Fibroblast of skin of scalp (primary cell): ENCODE measurements around the gene KLK3.

Experiments used
- DNase-seq: peaks from one replicate; pipeline ENCODE4 v3.0.0-alpha.2; 2013

Gene KLK3

DNA sequence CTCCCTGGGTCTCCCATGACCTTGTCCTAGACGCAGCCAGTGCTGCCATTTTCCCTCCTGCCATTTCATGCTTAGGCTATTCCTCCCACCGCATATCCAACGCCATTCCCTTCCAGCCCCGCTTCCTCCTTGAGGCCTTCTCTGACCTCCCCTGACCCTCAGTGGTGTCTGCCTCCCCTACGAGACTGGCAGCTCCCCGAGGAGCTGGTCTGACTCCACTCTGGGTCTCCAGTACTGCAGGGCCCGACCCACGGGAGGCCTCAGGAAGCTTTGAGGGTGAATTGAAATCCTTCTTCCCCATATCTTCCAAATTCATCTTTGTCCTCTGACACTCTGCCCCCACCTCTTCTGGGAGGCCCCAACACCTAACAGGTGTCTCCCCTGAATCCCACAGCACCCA lies 22.0 kb upstream of the KLK3 start:
- DNase-seq = no peak

DNA sequence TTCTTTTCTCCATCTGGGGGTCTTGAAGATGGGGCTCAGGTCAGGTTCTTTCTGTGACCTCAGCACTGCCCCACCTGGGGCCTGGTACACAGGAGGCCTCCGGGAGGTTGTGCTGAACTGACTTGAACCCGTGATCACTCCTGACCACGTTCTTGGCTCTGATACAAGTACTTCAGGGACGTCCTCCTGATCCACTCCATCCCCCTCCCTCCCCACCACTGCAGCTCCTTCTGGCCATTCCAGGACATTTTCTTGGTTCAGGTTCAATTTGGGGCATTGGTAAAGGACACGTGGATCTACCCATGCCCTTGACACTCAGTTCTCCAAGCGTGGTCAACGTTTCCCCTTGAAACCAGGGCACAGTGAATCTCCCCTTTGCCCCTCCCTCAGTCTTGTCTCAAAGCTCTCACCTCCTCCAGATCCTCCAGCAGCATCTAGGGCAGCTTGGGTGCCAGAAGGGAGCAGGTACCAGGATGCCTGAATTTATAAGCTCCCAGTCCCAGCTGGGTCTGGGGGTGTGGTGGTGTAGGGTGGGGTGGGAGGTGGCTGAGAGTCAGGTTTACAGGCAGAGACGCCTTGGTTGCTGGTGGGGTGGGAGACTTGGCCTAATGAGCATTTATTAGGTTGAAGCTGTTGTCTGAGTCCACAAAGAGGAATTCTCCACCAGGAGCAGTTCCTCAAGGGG lies 21.5 kb upstream of the KLK3 start, which contains the start of gene KLK15:
Gene KLK15, minus strand, starts transcription at position 458 of the 685 bp plus-strand sequence. CDS start 2,082 bp downstream, outside the sequence.
- DNase-seq = no peak

DNA sequence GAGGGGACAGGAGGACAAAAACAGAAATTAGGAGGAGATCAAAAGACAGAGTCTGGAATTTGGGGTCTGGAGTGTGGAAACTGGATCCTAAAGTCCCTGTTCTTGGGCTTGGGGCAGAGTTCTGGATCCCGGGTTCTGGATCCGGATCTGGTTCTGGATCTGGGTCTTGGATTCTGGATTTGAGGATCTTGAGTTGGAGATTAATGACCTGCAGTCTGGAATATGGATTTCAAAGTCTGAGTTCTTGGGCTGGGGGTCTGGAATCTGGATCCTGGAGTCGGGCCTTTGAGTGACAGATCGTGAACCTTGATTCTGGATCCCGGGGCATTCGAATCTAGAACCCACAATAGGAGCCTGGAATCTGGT lies 20.9 kb upstream of the KLK3 start:
- no peak for DNase-seq

DNA sequence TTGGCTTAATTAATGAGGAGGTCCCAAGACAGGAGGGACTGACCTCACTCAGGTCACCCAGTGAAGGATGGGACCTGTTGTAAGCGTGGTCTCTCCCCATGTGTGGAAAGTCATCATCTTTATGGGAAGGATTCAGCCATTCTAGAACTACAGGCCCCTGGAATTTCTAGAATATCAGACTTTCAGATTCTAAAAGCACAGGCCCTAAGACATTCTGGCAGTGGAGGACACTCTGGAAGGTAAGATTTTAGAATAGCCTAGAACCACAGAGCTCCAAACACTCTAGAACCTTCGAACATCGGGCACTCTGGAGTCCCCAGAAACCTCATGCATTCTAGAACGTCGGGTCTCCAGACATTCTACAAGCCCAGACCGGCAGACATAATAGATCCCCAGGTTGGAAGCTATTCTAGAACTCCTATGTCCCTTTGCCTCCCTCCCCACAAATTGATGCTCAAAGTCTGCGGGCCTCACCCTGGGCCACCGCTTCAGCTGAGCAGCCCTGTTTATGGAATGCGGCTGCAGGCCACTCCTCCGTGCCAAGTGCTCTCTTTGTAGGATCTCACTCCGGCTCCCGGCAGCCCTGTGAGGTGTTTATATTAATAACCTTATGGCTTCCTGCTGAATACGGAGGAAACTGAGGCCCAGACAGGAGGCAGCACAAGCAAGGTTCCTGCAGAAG lies 19.5 kb upstream of the KLK3 start:
- peak; percentile 9 for DNase-seq

GRCh38 chr19:50835785-50836542 lies 18.8 kb upstream of the KLK3 start:
- peak; percentile 54 for DNase-seq

- DNase-seq = no peak
Measured at GRCh38 chr19:50836543-50837195, 18.0 kb upstream of the KLK3 start.

DNA sequence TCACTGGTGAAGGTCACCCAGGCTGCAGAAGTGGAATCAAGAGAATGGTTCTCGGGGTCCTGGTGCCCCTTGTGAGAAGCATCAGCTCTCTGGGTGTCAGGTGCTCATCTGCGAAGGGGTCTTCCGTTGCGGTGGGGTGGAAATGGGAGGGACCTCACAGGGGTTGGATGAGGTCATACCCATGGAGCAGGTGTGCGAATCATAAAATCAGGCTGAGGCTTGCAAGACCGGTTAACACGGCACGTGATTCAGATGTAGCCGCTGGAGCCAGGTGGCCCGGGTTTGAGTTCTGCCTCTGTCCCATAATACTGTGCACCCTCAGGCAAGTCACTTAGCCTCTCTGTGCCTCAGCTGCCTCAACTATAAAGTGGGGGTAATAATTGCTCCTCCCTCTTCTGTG lies 17.4 kb upstream of the KLK3 start:
- DNase-seq = no peak

DNA sequence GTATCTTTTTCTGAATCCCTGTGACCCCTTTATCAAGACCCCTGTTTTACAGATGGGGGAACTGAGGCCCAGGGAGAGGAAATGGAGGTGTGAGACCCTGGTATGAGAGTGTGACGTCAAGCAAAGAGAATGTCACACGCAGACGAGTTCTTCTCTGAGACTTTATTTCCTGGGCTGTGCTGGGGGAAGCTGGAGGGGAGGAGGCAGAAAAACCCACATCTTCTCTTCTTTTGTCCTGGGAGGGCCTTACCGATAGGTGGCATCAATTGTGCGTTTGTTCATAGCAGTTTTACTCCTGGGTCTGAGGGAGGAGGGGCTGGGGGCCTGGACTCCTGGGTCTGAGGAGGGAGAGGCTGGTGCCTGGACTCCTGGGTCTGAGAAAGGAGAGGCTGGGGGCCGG lies 16.5 kb upstream of the KLK3 start:
- DNase-seq = no peak

DNA sequence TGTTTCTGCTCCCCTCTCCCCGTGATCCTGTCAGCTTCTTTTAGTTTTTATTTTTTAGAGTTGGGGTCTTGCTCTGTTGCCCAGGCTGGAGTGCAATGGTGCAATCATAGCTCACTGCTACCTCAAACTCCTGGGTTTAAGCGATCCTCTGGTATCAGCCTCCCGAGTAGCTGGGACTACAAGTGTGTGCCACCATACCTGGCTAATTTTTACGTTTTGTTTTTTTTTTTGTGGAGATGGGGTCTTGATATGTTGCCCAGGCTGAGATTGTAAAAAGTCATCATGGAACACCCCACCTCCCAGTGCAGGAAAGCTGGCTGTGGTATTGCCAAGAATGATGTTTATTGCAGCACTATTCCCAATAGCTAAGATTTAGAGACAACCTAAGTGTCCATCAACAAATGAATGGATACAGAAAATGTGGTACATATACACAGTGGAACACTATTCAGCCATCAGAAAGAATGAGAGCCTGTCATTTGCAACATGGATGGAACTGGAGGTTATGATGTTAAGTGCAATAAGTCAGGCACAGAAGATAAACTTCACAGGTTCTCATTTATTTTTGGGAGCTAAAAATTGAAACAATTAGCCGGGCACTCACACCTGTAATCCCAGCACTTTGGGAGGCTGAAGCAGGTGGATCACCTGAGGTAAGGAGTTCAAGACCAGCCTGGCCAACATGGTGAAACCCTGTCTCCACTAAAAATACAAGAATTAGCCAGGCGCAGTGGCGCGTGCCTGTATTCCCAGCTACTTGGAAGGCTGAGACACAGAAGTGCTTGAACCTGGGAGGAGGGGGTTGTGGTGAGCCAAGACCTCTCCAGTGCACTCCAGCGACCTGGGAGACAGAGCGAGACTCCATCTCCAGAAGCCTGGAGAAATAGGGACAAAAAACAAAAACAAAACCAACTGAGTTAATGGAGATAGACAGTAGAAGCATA lies 14.7 kb upstream of the KLK3 start:
- DNase-seq = no peak

DNA sequence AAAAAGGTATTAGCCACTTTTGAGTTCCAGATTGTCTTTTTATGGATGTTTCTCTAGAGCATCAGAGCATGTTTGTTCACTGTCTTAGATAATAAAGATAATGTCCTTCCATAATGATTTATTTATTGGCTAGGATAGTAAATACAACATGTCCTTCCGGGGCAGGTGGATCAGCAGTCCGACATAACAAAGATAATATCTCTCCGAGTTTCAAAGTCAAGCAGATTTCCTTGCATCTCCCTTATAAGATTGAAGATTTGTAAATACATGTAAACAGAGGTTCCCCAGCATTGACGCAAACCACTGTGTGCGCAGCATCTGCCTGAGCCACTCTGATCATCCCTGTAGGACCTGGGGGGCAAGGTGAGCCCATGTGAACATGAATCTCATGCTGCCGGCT lies 12.6 kb upstream of the KLK3 start:
- no peak for DNase-seq

DNA sequence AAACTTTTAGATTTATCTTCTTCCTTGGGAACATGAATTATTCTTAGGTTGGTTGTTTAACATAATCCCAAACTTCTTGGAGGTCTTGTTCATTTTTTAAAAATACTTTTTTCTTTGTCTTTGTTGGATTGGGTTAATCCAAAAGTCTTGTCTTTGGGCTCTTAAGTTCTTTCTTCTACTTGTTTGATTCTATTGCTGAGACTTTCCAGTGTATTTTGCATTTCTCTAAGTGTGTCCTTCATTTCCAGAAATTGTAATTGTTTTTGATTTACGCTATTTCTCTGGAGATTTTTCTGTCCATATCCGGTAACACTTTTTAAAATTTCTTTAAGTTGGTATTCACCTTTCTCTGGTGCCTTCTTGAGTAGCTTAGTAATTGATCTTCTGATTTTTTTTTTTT lies 11.5 kb upstream of the KLK3 start:
- DNase-seq = no peak

DNA sequence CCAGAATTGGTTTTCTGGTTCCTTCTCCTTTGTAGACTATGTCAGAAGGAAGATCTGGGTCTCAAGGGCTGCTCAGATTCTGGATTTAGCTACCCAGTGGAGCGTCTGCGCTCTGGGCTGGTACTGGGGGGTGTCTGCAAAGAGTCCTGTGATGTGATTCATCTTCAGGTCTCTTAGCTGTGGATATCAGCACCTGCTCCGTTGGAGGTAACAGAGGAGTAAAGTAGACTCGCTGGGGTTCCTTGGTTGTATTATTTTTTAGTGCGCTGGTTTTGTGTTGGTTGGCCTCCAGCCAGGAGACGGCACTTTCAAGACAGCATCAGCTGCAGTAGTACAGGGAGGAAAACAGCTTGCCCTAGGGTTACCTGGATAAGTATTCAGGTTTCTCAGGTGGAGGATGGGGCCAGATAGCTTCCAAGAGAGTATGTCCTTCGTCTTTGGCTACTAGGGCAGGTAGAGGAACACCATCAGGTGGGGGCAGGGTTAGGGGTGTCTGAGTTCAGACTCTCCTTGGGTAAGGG lies 11.0 kb upstream of the KLK3 start:
- no peak for DNase-seq

DNA sequence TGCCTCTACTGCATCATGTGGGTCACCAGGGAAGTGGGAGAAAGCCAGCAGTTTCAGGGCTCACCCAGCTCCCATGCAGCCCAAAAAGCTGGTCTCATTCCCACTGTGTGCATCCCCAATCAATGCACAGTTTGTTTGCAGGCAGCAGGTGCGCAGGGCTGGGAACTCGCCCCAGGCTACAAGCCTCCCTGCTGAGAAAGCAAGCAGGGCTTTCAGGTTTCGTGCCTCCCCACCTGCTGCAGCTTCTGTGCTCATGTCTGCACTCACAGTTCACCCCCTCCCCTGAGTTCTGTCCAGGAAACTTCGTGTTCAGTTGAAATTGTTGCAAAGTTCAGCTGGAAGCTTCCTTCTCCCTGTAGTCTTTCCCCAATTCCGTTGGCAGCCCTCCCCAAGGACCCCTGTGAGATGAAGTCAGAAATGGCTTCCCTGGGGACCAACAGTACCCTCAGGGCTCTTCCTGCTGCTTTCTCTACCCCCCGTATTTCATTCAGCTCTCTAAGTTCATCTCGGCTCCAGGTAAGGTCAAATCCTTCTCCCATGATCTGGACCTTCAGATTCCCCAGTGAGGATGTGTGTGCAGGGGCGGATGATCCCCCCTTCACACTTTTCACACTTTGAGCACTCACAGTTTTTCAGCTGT lies 10.3 kb upstream of the KLK3 start:
- no peak for DNase-seq

GRCh38 chr19:50850738-50851137 lies 4.0 kb upstream of the KLK3 start:
- DNase-seq = no peak

GRCh38 chr19:50851620-50852019 lies 3.1 kb upstream of the KLK3 start:
- no peak for DNase-seq

DNA sequence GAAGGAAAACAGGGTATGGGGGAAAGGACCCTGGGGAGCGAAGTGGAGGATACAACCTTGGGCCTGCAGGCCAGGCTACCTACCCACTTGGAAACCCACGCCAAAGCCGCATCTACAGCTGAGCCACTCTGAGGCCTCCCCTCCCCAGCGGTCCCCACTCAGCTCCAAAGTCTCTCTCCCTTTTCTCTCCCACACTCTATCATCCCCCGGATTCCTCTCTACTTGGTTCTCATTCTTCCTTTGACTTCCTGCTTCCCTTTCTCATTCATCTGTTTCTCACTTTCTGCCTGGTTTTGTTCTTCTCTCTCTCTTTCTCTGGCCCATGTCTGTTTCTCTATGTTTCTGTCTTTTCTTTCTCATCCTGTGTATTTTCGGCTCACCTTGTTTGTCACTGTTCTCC lies 2.7 kb downstream of the KLK3 start:
- no peak for DNase-seq

DNA sequence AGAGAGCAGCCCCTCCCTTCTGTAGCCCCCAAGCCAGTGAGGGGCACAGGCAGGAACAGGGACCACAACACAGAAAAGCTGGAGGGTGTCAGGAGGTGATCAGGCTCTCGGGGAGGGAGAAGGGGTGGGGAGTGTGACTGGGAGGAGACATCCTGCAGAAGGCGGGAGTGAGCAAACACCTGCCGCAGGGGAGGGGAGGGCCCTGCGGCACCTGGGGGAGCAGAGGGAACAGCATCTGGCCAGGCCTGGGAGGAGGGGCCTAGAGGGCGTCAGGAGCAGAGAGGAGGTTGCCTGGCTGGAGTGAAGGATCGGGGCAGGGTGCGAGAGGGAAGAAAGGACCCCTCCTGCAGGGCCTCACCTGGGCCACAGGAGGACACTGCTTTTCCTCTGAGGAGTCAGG lies 4.2 kb downstream of the KLK3 start:
- no peak for DNase-seq

- DNase-seq = no peak
Measured at GRCh38 chr19:50859849-50860248, 5.1 kb downstream of the KLK3 start.

DNA sequence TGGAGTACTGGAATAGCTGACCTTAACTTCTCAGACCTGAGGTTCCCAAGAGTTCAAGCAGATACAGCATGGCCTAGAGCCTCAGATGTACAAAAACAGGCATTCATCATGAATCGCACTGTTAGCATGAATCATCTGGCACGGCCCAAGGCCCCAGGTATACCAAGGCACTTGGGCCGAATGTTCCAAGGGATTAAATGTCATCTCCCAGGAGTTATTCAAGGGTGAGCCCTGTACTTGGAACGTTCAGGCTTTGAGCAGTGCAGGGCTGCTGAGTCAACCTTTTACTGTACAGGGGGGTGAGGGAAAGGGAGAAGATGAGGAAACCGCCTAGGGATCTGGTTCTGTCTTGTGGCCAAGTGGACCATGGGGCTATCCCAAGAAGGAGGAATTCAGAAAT lies 6.3 kb downstream of the KLK3 start:
- no peak for DNase-seq

- DNase-seq = no peak
Measured at GRCh38 chr19:50861496-50862286, 7.0 kb downstream of the KLK3 start.
